AG04450 (cell line): ENCODE measurements around the gene NAPG. TPM values are rescaled to one million over a fixed set of nuclear protein-coding genes. Genes with fewer than 3 reads are reported as not detected.

ENCODE experiments used
- CTCF ChIA-PET: fragments of 300-600, 350-600 bp; formaldehyde crosslinking; extraction: SDS; loops from one replicate; lab custom pipeline; 2022; ENCODE audit warnings: antibody characterized with exemption, inconsistent platforms; lab: Charles Lee
- POLR2A ChIA-PET: fragments of 350-600 bp; formaldehyde crosslinking; extraction: SDS; loops from one replicate; lab custom pipeline; 2021; ENCODE audit warnings: antibody characterized with exemption, inconsistent platforms; lab: Yijun Ruan, JAX
- DNase-seq: peaks from one replicate; pipeline ENCODE4 v3.0.0-alpha.2; 2011; ENCODE audit warnings: low read depth, low spot score
- H3K27ac ChIP-seq: one replicate; pipeline ENCODE4 v1.5.1; 2012; ENCODE audit warnings: low read depth, low read length, control low read depth
- H3K27me3 ChIP-seq: one replicate; pipeline ENCODE4 v1.6.0; 2012; ENCODE audit warnings: low read length; ENCODE audit not compliant: control insufficient read depth, insufficient read depth
- H3K4me3 ChIP-seq: 2 replicates; pipeline ENCODE4 v1.5.1; 2011; ENCODE audit warnings: mild to moderate bottlenecking, low read depth, low read length, control low read depth
- H3K9me3 ChIP-seq: 2 replicates; pipeline ENCODE4 v1.5.1; 2012; ENCODE audit warnings: low read length; ENCODE audit not compliant: control insufficient read depth, insufficient read depth
- polyA plus RNA-seq: library from polyadenylated mRNA; depleted of rRNA; stranded (reverse); fragments of >200 nt; gene quantifications from 2 replicates; pipeline ENCODE4 v1.2.3, GENCODE V29; 2011
- TF ChIP-seq, protein P1 (sequence below): IDR thresholded peaks from 2 replicates; pipeline ENCODE4 v1.5.1; 2011; ENCODE audit warnings: low read depth, low read length, control low read depth, inconsistent platforms

Gene NAPG
- polyA plus RNA-seq, 1 experiment = 19.8 TPM

DNA sequence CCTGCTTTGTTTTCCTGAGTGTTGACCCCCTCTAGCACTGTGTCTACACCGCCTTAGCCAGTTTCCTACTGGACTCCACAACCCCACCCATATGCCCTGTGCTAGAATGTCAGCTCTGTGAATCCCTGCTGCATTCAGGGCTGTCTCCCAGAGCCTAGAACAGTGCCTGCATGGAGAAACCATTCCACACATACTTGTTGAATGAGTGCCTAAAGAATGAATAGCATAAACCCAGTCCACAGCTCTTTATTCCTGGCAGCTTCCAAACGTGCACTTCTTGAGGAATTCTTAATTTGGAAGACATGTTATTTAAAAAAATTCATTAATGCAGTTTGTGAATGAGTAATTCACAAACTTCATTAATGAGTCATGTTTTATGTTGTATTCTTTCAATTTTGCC is 6.5 kb upstream of the NAPG start:
- H3K27me3 ChIP-seq = peaks cover 30% of the 10 kb centered on the region
- H3K9me3 ChIP-seq = peaks cover 3% of the 10 kb centered on the region; the same call in 1 of the 2 replicates
- no peak overlapping the region for H3K4me3 ChIP-seq
- TF ChIP-seq, protein P1, sequence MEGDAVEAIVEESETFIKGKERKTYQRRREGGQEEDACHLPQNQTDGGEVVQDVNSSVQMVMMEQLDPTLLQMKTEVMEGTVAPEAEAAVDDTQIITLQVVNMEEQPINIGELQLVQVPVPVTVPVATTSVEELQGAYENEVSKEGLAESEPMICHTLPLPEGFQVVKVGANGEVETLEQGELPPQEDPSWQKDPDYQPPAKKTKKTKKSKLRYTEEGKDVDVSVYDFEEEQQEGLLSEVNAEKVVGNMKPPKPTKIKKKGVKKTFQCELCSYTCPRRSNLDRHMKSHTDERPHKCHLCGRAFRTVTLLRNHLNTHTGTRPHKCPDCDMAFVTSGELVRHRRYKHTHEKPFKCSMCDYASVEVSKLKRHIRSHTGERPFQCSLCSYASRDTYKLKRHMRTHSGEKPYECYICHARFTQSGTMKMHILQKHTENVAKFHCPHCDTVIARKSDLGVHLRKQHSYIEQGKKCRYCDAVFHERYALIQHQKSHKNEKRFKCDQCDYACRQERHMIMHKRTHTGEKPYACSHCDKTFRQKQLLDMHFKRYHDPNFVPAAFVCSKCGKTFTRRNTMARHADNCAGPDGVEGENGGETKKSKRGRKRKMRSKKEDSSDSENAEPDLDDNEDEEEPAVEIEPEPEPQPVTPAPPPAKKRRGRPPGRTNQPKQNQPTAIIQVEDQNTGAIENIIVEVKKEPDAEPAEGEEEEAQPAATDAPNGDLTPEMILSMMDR = no peak
- POLR2A ChIA-PET = interaction anchor here (0.6 kb wide), 1 partner anchor 545 kb away, joined by 3 read pairs; no protein-coding TSS in a partner anchor
- DNase-seq = no peak
- no peak overlapping the region for H3K27ac ChIP-seq
- CTCF ChIA-PET = interaction anchor here (0.6 to 4.9 kb wide), 10 partner anchors 16 to 556 kb away, joined by 3 to 198 read pairs (median 3); no protein-coding TSS in a partner anchor

DNA sequence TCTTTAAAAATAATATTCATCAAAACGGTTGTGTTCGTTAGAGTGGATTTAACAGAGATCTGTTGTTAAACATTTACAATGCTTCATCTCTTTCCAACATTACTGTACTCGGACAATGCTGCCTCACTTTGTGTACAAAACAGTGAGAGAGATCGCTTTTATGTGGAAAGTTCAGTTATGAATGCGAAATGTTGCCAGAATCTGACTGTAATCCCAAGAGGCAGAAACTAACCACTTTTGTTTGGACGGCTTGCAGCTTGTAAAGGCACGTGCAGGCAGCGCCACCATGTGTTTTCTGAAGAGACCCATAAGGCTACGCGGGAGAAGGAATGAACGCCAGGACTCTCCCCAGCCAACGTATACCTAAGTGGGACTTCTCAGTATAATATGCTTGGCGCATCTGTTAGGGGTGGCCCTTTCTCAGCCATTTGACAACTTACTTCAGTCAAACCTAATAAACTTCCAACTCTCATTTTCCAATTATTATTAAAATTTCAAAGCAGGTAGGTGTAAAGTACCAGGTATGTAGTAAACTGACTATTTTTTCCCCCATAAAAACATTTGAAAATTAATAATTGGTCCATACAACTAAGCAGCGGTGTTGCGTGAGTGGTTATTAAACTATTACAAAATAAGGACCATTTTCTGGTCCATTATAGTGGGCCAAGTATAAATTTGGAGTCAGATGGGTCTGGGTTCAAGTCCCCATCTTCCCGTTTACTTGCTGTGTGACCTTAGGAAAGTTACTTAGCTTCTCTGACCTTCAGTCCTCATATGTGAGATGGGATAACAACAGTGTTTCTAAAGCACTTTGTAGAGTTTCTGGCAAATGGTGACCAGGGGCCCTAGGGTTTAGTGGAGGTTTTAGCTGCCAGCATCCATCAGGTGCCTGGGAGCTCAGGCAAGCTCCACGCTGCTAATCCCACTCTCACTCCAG is 5.6 kb upstream of the NAPG start:
- Histone ChIP-seq H3K27ac (no peak overlapping the region), H3K9me3 (peaks cover 3% of the 10 kb centered on the region; the same call in 1 of the 2 replicates), H3K27me3 (peaks cover 30% of the 10 kb centered on the region), H3K4me3 (no peak overlapping the region)
- DNase-seq = peak; percentile 77
- TF ChIP-seq, protein P1 = peak; percentile 89
- ChIA-PET POLR2A (interaction anchor here (0.6 kb wide), 1 partner anchor 546 kb away, joined by 3 read pairs; no protein-coding TSS in a partner anchor), CTCF (interaction anchor here (0.6 to 4.9 kb wide), 8 partner anchors 15 to 557 kb away, joined by 3 to 198 read pairs (median 4); no protein-coding TSS in a partner anchor)

DNA sequence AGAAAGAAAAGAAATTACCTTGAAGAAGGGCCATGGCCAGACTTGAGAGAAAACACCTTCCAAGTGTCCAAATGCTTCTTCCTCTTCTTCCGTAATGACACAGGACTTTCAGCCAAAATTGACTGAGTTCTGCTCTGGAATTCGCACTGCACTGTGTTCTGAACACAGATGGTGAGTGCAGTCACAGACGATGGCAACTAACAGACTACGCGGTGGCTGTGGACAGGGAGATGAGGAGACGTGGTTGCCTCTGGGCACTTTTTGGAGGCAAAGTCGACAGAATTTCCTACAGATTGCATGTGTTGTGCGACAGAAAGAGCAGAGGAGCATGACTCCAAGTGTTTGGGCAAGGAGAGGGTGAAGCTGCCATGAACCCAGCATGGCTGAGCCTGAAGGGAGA is 4.3 kb upstream of the NAPG start:
- ChIA-PET POLR2A (no interaction called here), CTCF (interaction anchor here (1.1 to 2.7 kb wide), 2 partner anchors 515 to 550 kb away, joined by 9 to 32 read pairs; no protein-coding TSS in a partner anchor)
- no peak for DNase-seq
- Histone ChIP-seq H3K4me3 (no peak overlapping the region), H3K27ac (no peak overlapping the region), H3K27me3 (peaks cover 22% of the 10 kb centered on the region), H3K9me3 (peaks cover 3% of the 10 kb centered on the region; the same call in 1 of the 2 replicates)
- TF ChIP-seq, protein P1 = no peak

DNA sequence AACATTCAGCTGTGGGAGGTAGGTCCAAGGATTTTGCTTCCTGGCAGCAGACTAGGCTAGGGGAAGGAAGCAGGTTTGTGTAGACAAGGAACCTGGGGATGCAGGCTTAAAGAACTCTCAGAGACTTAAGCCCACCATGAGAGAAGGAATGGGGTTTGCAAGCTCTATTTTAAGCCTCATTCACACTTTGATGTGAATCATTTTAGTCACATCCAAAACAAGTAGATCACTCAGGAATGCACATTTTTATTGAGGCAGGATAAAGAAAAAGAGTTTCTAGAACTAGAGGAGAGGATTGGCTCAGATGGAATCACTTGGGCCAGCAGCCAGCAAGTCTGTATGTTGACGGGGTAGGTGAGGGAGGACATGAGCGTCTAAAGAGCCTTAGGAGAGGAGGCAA is 3.3 kb upstream of the NAPG start:
- H3K9me3 ChIP-seq = no peaks in the 10 kb centered on the region
- peaks cover 13% of the 10 kb centered on the region for H3K27me3 ChIP-seq
- DNase-seq = no peak
- ChIA-PET CTCF (interaction anchor here (1.1 to 2.7 kb wide), 2 partner anchors 516 to 551 kb away, joined by 9 to 32 read pairs; no protein-coding TSS in a partner anchor), POLR2A (no interaction called here)
- H3K27ac ChIP-seq = no peak overlapping the region
- TF ChIP-seq, protein P1 = no peak
- H3K4me3 ChIP-seq = no peak overlapping the region
